GM12892 (cell line): Measurements from ENCODE around the gene MBD5.

Experiments used
- POLR2A ChIP-seq: IDR thresholded peaks from 2 replicates; pipeline ENCODE4 v1.6.1; 2011; ENCODE audit warnings: low read depth, low read length, control low read depth
- POLR2AphosphoS5 ChIP-seq: IDR thresholded peaks from 2 replicates; pipeline ENCODE4 v1.6.1; 2011; ENCODE audit warnings: low read depth, low read length, control low read depth

DNA sequence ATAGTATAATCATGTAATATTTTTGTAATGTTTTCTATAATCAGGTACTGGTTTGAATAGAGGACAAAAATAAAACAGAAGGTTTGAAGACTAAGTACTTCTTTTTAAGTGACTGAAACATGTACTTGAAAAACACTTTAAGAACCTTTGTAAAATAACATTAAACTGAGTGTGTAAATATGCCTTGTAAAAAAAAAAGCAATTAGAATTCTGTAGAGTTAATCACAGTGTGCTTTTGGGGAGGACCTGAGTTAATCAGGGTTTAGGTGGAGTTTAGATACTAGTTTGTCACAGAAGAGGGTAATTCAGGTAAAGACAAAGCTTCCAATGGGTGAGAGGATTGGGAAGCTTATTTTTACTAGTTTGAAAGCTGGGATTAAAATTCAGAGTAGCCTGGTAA lies 10.3 kb downstream of the MBD5 start:
- TF ChIP-seq POLR2A (no peak), POLR2AphosphoS5 (no peak)
